LNCaP clone FGC (cell line): ENCODE data around the gene SEMA7A.

Experiments
- DNase-seq: peaks from one replicate; pipeline ENCODE4 v3.0.0-alpha.2; 2011; ENCODE audit warnings: low read depth
- H3K4me3 ChIP-seq: 2 replicates; pipeline ENCODE4 v1.5.1; 2011; ENCODE audit warnings: mild to moderate bottlenecking, low read depth, low read length, control low read depth
- CTCF ChIP-seq: IDR thresholded peaks from 2 replicates; pipeline ENCODE4 v1.5.1; 2012; ENCODE audit warnings: mild to moderate bottlenecking; ENCODE audit not compliant: control insufficient read depth, insufficient read depth; ENCODE audit errors: extremely low read depth

Gene SEMA7A

GRCh38 chr15:74384566-74384880 lies 49.2 kb downstream of the SEMA7A start:
- no peak for TF ChIP-seq CTCF
- no peak for DNase-seq
- no peak overlapping the region for H3K4me3 ChIP-seq

- TF ChIP-seq CTCF: no peak
These were observed 49.8 kb downstream of the SEMA7A start for GRCh38 chr15:74383695-74384565.

GRCh38 chr15:74383286-74383685 lies 50.5 kb downstream of the SEMA7A start:
- no peak for TF ChIP-seq CTCF
- no peak overlapping the region for H3K4me3 ChIP-seq
- DNase-seq: no peak

More at GRCh38 chr15:74383695-74384565, 49.8 kb downstream of the SEMA7A start:
- H3K4me3 ChIP-seq: no peak overlapping the region
- DNase-seq: no peak

GRCh38 chr15:74382004-74382816 lies 51.5 kb downstream of the SEMA7A start:
- H3K4me3 ChIP-seq: no peak overlapping the region
- peak; percentile 27 for DNase-seq
- peak; percentile 93 for TF ChIP-seq CTCF

DNA sequence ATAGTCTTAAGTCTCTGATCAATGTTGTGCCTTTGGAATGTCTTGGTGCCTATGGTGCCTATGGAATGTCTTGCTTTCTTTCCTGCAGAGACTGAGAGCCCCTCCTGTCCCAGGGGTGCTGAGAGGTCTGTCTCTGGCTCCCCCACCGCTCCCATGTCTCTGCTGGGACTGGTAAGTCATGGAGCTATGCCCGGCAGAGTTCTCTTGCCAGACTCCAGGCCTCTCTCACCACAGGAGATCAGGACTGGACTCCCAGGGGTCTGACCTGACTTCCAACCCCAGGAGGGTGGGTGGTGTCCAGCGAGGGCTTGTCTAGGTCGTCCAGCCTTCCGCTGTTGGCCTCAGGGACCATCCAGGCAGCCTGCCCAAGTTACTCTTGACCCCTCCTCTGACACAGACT lies 52.3 kb downstream of the SEMA7A start:
- no peak for TF ChIP-seq CTCF
- DNase-seq: no peak
- H3K4me3 ChIP-seq: no peak overlapping the region

GRCh38 chr15:74381190-74381453 lies 52.6 kb downstream of the SEMA7A start:
- H3K4me3 ChIP-seq: no peak overlapping the region
- TF ChIP-seq CTCF: no peak
- DNase-seq: no peak
